C4-2B (cell line): ENCODE measurements around the gene ATP13A1.

Experiments used
- H3K27ac ChIP-seq: fragments of 450-650 bp; 2 replicates; pipeline ENCODE4 v1.5.1; 2017
- CTCF ChIP-seq: fragments of 450-650 bp; conservative IDR thresholded peaks from 2 replicates; pipeline ENCODE4 v1.5.1; 2017; ENCODE audit warnings: mild to moderate bottlenecking
- ZFX ChIP-seq: fragments of 450-650 bp; IDR thresholded peaks from 2 replicates; pipeline ENCODE4 v1.6.1; 2017

Gene ATP13A1

GRCh38 chr19:19630062-19630414, 33.4 kb downstream of the ATP13A1 start:
- no peak overlapping the region for H3K27ac ChIP-seq
- TF ChIP-seq CTCF (no peak), ZFX (no peak)

- no peak for TF ChIP-seq CTCF
- no peak for TF ChIP-seq ZFX
- peak overlapping the region; percentile 74 for H3K27ac ChIP-seq
Measured at GRCh38 chr19:19628501-19629134, 34.9 kb downstream of the ATP13A1 start.

GRCh38 chr19:19627621-19628500, 35.6 kb downstream of the ATP13A1 start, which contains the start of gene LPAR2:
TSS of gene LPAR2 (minus strand) at chr19:19628220. CDS start at chr19:19627275, 945 bp downstream.
- peak within 1 kb of the TSS; percentile 74 for H3K27ac ChIP-seq
- TF ChIP-seq ZFX (peak; percentile 71; the same call in 1 of the 2 replicates), CTCF (no peak)

GRCh38 chr19:19626516-19627472, 36.7 kb downstream of the ATP13A1 start:
- TF ChIP-seq CTCF (no peak), ZFX (no peak)
- H3K27ac ChIP-seq: peak overlapping the region; percentile 74

GRCh38 chr19:19624032-19624570, 39.4 kb downstream of the ATP13A1 start:
- TF ChIP-seq CTCF (no peak), ZFX (no peak)
- H3K27ac ChIP-seq: no peak overlapping the region

- no peak overlapping the region for H3K27ac ChIP-seq
- TF ChIP-seq ZFX: no peak
- TF ChIP-seq CTCF: no peak
Measured at GRCh38 chr19:19623383-19623782, 40.1 kb downstream of the ATP13A1 start.
